HG02763 (cell line): ENCODE data around the gene TFEB.

Experiments used
- ATAC-seq: cut with Tn5 transposase; IDR thresholded peaks from one replicate; pipeline ENCODE4 v1.9.1; 2021; ENCODE audit warnings: mild to moderate bottlenecking, moderate library complexity; ENCODE audit not compliant: unreplicated experiment

Gene TFEB

DNA sequence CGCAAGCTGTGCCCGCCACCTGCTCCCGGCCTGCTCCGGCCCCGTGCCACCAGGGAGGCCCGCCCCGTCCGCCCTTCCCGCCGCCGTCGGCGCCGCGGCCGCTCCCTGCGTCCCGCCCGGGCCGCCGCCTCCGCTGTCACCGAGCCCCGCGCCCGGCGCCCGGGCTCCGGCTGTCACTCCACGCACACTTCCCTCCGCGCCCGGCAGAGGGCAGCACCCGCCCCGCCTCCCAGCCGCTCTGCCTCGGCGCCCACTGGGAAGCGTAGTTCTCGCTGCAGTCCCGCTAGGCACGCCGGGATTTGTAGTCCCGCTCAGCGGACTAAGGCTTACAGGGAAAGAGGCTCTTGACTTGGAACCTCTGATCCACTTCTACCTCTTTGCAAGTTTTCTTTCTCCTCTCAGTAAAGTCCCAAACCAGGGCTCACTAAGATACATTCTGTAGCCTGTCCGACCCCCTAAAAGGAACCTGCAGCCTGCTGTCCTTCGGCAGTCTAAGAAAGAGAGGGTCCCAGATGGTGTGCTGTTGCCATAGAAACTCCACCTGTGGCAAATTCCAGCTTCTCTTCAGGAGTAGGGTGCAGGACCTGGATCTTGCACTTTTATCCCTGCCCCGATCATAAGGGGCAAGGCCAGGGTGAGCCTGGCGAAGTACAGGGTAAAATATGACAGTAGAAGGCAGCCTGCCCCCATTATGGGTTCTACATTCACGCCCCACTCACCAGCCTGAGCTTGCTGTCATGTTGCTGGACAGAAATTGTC lies at the start of gene TFEB:
TFEB (minus strand) TSS at position 182 of the 759 bp plus-strand sequence. CDS start 44,395 bp downstream, outside the sequence.
- ATAC-seq, result peak; percentile 46

DNA sequence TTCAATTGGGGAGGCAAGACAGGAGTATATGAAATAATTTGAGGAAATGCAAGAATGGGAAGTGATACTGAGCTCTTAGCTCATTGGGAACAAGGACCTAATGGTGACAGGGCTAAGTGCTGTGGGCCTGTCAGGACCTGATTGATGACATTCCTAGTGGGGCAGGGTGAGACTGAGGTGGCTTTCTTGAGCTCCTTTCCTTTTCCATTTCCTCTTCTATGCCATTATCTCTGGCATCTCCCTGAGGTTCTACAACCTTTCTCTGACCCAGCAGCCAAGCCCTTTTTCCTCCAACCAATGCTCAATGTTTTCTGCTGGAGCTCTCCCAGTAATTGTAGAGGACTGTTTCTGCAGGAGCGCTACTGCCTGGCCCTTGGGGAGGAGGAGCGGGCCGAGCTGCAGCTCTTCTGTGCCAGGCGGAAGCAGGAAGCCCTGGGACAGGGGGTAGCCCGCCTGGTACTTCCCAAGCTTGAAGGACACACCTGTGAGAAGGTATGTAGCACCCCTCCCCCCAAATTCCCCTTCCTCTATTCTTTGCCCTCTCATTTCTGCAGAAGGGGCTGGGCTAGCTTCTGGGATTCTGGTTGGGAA lies 49.3 kb upstream of the TFEB start:
- ATAC-seq, result no peak

DNA sequence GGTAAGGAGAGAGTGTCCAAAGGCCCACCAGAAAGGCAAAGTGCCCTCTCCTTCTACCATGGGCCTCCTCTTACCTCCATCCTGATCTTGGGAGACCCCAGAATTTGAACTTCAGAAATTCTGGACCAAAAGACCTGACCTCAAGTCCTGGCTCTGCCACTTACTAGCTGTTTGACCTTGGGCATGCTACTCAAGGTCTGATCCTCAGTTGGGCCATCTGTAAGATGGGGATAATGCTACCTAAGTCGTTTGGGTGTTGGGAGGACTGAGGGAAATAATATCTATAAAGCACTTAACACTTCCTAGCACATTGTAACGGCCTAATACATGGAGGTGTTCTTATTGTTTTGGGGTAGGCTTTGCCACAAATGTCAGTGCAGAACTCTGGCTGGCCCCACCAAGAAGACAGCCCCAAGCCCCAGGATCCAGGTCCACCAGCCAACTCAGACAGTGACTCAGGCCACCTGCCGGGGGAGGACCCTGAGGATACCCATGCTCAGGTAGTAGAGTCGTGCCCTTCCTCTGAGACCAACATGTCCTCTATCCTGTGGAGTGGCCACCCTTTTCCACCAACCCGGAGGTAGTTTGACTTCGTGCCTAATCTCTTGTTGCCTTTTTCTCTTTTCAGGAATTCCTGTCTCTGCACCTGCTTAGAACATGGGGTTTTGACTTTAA lies 47.8 kb upstream of the TFEB start:
- ATAC-seq, result no peak

DNA sequence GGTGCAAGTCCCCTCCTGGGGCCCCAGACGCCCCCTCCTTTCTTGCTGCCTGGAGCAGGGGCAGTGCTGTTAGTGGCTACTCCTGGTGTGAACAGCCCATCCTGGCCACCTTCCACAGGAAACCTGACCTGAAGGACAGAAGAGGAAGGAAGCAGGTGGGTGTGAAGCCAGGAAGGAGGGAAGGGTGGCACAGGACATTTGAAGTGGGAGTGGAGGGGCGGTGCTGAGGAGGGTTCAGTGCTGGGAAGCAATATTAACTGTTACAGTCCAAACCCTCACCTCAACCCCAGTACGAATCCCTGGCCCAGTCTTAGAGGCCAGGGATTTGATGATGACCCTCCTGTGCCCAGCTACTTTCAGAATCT lies 45.9 kb upstream of the TFEB start:
- no peak for ATAC-seq

DNA sequence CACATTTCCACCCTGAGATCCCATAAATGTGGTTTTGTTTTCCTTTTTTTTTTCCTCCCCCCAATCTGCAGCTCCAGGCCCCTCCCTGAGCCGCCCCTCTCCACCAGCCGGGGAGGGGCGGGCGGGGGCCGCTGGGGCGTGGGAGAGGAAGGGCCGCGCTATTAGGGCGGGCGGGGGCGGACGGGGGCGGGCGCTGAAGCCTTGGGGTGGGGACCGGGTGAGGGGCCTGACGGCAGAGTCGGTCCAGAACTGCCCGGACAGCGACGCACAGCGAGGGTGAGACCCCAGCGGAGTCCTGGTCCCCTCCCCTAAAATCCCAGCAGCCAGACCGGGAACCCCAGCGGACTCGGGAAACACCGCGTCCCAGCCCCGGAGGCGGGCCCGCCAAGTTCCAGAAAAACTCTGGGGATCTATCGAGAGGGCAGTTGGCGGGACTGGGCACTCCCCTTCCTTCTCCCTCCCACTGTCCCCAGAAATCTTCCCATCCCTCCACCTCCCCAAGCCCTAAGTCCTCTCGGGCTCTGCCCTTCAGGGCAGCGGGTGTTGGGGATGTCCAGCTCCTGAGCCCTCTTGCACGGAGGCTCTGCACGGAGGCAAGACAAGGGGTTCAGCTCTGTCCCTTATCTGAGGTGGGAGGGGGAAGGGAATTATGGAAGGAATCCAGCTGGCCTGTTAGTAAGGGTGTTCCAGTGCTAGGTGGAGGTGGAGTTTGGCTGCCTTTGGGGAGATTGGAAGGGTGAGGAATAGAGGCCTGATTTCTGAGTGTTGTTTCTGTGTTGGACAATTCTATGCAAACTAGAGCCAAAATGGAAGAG lies 45.4 kb upstream of the TFEB start, which contains the start of gene PRICKLE4:
PRICKLE4 (plus strand) TSS at position 232 of the 815 bp plus-strand sequence. CDS start 2,692 bp downstream, outside the sequence.
- ATAC-seq, result no peak

DNA sequence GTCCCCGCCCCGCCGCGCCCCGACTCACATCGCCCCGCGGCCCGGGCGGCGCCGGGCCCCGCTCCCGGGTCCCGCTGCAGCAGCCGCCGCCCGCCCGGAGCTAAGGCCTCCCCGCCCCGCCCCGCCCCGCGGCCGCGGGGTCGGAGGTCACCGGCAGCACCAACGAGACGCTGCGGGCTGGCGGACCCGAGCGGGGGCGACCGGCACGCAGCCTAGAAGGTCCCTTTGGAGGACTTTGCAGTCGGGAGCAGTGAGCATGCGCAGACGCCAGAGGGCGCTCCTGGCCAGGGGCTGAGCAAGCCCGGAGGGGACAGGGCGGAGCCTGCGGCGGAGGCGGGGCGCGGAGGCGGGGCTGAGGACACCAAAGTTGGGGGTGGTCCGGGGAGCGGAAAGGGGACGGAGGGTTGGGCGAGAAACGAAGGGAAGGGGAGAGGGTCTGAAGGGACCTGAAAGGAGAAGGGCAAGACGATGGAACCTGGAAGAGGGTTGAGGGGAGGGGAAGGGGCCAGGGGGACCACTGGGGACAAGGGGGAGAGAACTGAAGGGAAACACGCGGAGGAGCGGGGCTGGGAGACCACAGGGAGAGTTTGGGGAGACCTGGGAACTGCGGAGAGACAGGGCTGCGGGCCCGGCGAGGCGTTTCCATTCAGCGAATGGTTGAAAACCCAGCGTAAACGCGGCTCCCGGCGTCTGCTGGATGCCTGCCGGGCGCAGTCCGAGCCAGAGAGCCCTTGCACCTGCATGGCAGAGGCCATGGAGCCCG lies 44.6 kb upstream of the TFEB start, which contains the start of gene FRS3:
FRS3 (minus strand) TSS at position 113 of the 763 bp plus-strand sequence. CDS start 2,913 bp downstream, outside the sequence.
- peak; percentile 95 for ATAC-seq

DNA sequence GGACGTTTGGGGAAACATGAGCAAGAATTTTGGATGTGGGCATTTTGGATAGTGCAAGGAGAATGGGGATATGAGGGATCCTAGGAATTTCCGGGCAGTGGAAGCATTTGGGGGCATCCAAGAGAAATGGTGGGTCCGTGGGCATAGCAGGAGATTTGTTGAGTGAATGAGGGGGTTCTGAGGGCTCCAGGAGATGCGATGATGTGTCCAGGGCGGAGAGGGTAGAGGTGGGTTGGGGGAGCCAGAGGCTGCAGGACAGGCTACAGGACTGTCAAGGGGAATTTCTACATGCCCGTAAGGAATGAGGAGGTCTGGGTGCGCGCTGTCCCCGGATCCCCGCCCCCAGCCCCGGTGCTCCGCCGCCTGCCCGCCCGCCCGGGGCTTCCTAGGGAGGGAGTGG lies 43.9 kb upstream of the TFEB start:
- no peak for ATAC-seq

DNA sequence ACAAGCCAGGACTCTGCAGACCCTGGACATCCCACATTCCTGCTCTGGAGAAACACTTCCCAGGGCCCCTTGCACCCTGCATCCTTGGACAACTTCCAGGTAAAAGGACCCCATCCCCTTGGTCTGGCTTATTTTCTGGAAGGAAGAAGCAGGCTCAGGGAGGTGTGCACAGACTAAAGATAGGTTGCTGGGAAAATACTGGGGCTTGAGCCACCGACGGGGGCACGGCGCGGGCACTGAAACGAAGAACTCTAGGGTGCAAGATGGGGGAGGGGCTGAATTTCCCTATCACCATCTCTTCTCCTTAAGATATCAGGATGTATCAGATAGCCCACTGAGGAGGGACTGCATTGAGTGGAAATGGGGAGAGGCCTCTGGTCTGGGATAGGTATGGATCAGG lies 43.5 kb upstream of the TFEB start:
- ATAC-seq, result no peak

DNA sequence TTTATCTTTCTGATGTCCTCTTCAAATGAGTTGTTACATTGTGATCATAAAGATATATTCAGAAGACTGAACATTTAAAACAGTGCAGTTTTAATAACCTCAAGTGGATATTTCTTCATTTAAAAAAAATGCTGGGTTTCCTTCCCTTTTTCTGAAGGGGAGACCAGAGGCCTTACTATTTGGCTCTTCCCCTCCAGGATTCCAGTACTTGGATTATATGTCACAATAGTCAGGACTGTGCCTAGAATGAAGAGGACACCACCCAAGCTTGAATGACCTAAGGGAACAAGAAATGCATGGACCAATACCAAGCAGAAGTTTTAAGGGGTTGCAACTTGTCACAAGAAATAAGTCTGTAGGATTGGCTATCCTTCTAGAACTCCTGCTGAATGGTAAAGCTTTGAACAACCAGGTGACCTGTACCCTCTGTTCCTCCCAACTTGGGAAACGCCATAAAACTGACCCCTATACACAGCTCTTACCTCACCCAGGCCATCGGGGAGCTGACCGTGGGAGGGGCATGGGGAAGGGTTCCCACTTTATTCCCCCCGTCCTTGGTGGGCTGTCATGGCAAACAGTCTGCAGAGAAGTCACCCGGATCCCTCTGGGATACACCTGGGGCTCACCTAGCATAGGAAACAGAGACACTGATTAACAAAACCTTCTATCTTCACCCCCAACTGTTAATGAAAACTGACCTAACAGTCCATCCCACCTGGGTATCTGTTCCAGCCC lies 42.3 kb upstream of the TFEB start:
- ATAC-seq, result no peak

DNA sequence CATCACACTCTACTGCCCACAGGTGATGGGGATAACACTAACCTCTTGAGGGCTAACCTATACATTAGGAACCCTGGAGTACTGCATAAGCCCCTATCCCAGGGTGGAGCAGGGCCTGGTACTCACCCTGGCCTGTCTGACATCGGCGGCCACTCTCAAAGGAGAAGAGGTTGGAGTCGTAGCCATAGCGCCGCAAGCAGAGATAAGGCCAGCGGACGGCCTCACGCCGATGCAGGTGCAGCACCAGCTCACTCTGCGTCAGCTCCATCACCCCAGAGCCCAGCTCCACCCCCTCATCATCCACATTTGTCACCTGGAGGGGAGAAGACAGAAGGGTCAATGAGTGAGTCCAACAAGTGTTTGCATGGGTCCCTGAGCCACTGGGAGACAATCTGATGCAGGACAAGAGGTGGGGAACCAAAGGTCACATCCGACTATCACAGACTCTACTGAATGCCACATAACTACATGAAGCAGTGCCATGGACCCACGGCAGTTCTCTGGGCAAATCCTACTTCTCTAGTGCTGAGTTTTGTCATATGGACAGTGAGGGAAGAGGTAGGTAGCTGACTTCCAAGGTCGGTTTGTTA lies 40.0 kb upstream of the TFEB start:
- ATAC-seq, result no peak

DNA sequence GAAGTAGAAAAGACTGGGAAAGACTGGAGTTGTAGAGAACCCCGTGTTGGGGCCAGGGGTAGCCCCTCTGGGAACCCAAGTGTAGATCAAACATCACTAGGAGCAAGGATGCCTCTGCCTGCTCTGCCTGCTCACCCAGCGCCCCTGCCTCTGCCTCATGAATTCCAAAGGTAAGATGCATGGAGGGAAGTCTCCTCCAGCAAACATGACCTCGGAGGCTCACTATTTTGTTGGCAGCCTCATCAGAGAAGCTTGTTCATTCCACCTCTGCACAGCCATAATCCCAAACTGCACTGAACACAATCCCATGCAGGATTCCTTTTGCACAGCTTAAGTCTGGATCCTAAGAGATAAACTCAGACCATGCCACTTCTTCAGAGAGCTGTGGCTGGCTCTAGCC lies 39.4 kb upstream of the TFEB start:
- ATAC-seq, result no peak

DNA sequence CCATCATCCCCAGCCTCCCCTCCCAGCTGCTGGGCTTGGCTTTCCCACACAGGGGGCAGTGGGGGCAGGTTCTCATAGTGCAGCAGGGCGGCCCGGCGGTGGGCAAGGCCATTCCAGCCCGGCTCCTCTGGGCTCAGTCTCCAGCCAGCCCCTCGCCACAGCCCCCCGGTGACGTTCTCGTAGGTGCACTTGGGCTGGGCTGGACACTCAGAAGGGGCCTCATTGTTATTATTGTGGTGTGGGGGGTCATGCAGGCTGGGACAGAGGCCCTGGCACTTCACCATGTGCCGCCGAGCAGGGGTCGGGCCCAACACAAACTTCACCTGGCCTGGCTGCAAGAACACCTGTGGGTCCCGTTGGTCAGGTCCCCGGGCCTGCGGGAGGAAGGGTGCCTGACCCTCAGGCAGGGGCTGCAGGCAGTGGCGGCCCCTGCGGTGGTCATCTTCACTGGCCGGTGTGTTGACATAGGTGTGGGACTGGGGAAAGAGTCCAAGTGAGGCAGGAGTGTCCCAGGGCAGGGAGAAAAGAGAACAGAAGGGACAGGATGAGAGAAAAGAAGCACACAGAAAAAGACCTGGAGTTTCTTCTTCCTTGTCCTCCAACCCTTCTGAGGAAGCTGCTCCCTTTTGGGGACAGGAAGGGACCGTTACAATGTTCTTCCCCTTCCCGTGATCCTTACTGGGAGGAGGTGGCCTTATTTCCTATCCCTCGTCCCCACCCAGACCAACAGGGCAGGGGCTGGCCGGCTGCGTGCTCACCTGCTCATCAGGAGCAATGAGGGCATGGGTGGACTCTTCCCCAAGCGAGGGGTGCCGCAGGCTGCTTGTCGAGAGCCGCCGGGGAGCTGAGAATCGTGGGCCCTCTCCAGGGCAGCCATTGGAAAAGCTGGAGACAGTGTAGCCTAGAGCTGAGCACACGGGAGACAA lies 35.9 kb upstream of the TFEB start:
- no peak for ATAC-seq

DNA sequence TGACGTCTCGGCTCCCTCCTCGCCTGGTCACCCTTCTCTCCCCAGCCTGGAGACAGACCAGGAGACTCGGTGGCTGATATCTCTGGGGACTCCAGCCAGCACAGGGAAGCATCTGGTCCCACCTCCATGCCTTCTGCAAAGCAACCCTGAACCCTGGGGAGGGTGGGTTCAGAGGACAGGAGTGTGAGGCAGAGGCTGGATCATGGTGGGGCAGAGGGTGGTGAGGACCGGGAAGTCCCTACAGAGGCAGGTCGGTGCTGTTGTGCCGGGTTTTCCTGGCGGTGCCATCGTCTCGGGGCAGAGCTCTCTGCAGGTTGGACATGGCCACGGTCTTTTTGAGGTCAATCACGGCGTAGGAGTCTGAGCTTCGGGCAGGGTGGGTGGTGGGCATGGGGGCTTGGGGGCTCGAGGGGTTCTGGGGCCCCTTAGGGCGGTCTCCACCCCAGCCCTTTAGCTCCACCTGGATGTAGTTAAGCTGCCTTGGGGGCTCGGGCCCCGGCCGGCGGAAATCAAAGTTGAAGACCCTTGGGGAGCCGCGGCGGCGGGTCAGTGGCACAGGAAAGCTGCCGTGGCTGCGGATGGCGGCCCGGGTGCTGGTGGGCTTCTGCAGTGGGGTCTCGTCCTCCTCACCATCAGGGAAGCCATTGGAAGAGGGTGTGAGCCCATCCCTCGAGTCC lies 35.1 kb upstream of the TFEB start:
- no peak for ATAC-seq

DNA sequence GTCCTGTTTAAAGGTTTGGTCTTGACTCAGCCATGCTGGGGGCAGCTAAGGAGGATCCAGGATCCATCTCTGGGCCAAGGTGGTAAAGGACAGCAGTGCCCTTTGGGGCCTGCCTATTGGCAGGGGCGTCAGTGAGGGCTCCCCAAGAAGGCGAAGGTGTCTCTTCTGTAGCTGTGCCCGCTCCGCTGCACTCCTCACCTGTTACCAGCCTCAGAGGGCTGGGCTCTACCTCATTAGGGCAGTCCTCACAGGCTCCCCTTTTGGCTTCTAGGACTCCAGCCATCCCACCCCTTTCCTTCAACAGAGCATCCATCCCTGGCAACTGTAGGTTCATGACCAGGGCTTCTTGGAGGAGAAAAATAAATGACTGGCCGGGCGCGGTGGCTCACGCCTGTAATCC lies 34.0 kb upstream of the TFEB start:
- ATAC-seq, result no peak

DNA sequence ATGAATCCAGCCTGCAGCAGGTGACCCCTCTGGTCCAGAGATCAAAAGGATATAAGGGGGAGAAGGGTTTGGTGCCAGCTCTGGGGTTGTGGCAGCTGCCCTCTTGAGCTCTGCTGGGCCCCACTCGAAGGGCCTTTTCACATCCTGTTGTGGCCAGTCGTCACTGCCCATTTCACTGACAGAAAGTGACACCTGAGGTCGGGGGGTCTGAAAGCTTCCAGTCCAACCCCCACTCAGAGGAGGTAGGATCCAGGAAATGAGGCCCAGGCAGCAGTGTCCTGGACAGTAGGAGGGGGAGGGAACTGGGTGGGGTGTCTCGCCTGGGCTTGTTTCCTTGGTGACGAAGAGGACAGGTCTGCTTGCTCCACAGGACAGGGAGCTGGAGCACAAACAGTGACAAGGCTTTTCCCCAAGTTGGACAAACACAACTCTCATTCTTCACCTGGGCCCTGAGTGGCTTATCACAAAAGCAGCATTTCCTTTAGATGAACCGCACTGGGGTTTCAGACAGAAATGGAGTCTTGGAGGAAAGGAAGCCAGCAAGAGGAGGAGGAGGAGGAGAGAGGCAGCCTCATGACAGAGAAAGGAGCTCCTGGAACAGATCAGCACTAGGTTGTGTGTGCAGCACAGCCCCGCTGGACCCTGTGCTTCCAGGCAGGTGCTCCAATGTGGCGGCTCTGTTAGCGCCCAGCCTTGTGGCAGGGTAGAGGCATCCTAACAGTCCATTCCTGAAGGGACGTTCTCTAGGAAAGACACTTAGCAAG lies 33.3 kb upstream of the TFEB start:
- ATAC-seq, result no peak

DNA sequence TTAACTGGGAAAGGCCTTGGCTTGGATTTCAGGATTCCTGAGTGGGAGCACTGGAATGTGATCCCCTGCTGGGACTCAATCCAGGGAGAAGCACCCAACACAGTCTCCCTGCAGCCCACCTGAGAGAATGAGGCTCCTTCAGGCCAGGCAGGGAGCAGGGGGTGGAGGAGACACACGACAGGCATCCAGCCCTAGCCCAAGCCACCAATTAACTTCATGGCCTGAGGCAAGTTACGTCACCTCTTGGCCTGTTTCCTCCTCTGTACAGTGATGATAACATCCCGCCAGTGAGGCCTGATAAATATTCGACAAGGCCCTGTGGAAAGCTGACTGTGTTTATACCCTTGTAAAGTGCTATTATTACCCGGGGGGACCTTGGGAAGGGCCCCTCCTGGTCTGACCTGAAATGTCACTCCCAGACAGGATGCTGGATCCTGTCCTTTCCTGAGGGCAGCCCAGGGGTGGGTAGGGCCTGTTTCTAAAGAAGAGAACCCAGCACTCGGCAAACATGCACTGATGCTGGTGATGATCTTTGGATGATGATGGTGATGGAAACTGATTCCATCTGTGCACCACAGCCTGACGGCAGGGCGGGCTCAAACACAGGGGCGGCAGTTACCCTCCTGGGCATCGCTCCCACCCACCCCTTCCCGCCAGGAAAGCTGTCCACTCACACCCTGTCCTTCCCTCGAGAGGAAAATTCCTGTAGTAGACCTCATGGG lies 31.9 kb upstream of the TFEB start:
- ATAC-seq, result no peak
